Raji (cell line): ENCODE results near the gene LAMTOR4.

Source experiments
- POLR2A ChIP-seq: IDR thresholded peaks from 2 replicates; pipeline ENCODE4 v1.6.1; 2011; ENCODE audit warnings: low read depth, low read length, control low read depth; ENCODE audit not compliant: insufficient read depth

Gene LAMTOR4

GRCh38 chr7:100130608-100131453, 17.9 kb upstream of the LAMTOR4 start:
- 0 out of 2 replicates have a peak, but pooled peaks have one; percentile 17 for TF ChIP-seq POLR2A

DNA sequence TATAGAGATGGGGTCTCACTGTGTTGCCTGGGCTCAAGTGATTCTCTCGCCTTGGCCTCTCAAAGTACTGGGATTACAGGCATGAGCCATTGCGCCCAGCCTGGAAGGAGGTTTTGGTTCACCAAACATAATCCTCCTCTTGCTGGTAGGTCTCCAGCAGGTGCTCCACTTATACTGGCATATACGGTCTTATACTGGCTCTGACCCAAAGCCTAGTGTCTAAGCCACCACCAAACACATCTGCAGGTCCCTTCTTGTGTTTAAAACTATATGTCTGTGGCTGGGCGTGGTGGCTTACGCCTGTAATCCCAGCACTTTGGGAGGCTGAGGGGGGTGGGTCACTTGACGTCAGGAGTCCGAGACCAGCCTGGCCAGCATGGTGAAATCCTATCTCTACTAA, 16.6 kb upstream of the LAMTOR4 start:
- no peak for TF ChIP-seq POLR2A

DNA sequence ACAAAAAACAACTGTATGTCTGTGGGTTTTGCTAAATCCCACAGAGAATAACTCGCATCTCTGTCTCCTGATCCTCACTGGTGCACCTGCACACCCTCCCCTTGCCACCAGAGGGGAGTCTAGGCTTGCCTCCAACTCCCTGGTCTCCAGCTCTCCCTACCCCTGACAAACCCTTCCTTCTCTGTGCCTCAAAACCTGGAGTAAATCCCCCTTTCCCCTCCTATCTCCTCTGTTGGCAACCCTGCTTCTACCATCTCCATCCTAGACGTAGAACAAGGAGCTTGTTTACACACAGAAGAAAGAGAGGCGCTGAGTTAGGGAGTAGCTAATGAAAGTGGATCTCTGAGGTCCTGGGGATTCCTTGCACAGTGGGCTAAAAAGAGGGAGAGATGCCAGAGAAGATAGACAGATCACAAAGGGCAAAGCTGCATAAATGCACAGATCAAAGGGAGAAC, 16.0 kb upstream of the LAMTOR4 start:
- TF ChIP-seq POLR2A = no peak

DNA sequence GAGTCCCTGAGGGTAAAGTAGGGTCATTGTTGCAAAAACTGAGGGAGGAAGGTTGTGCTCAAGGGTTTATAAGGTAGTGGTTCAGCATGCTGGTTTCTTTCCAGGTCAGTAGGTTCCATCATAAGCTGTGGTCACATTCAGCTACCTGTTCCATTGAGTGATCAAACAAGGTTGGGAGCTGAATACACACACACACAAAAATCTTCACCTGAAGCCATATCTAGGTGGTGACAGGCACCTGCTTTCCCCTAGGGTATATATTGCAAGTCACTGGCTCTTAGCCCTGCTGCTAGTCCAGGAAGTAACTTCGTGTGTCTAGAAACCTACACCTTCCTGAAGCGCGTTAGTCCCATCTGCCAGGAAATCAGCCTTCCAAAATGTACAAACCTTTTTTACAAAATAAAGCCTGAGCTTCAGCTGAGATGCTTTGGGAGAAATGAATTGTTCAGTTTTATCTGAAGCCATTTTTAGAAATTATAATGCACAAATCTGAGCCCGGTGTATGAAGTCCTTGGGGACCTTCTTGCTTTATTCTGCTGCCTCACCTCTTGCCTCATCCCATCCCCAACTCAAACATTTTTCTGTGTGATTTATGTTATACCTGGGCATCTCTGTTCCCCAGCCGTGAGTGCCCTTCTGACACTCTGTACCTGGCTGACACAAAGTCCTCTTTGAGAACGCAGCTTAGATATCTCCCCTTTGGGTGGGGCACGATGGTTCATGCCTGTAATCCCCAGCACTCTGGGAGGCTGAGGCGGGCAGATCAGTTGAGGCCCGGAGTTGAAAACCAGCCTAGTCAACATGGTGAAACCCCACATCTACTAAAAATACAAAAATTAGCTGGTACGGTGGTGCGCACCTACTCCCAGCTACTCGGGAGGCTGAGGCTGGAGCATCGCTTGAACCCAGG, 10.6 kb upstream of the LAMTOR4 start:
- TF ChIP-seq POLR2A = no peak

DNA sequence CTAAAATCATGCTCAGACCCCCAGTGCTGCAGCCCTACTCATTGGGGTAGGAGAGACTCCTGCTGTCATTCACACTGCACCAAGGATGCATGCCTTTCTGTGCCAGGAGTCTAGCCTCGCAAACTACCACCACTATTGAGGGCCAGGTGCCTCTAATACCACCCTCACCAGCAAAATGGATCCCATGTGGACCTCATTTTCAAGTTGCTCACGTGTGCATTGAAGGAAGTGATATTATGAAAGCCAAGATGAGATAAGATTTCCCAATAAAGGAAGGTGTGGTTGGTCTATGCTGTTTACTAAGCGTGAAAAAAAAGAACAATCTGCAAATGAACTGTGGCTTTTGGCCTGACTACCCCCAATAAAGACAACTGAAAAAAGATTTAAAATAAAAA, 7.2 kb upstream of the LAMTOR4 start:
- no peak for TF ChIP-seq POLR2A

DNA sequence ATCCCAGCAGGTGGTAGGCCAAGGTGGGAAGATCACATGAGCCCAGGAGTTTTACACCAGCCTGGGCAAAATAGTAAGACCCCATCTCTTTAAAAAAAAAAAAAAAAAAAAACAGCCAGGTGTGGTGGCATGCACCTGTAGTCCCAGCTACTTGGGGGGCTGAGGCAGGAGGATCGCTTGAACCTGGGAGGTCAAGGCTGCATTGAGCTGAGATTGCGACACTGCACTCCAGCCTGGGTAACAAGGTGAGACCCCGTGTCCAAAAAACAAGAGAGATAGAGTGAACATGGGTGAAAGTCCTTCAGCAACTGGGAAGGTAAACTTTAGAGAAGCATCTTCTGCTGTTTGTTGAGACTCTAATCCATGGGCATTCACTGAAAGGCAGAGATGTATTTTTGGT, 6.3 kb upstream of the LAMTOR4 start:
- TF ChIP-seq POLR2A = no peak

DNA sequence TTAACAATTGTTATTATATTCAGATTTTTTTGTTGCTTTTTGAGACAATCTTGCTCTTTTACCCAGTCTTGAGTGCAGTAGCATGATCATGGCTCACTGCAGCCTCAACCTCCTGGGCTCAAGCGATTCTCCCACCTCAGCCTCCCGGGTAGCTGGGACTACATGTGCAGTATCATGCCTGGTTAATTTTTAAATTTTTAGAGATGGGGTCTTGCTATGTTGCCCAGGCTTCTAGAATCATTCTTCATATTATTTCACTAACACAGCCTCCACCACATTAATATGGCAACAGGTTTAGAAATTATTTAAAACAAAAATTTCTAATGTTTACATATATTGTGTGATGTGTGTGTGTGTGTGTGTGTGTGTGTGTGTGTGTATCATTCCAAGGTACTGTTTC, 1.4 kb upstream of the LAMTOR4 start:
- no peak for TF ChIP-seq POLR2A

DNA sequence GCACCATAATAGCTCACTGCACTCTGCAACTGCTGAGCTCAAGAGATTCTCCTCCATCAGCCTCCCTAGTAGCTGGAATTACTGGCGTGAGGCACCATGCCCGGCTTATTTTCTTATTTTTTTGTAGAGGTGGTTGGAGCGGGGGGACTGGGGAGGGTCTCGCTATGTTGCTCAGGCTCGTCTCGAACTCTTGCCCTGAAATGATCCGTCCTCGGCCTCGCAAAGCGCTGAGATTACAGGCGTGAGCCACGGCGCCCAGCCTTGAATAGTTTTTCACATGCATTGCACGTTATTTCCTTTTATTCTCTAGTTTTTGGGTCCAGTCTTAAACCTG, 526 bp upstream of the LAMTOR4 start:
- no peak for TF ChIP-seq POLR2A

DNA sequence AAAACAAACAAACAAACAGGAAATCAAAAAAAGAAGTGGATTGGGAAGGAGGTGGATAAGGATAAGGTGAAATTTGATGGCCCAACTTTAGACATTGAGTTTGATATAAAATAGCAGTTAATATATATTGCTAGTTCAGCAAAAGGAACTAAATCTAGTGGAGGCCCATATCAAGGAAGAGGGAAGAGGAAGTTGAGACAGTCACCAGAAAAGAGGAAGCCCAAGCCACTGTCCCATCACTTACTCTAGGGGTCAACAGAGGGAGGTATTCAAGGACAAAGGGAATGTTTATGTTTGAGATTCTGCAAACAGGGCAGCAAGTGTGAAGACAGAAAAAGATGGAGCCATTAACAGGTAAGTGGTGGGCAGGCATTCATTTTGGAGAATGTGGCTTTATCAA, 3.7 kb downstream of the LAMTOR4 start:
- TF ChIP-seq POLR2A = no peak

DNA sequence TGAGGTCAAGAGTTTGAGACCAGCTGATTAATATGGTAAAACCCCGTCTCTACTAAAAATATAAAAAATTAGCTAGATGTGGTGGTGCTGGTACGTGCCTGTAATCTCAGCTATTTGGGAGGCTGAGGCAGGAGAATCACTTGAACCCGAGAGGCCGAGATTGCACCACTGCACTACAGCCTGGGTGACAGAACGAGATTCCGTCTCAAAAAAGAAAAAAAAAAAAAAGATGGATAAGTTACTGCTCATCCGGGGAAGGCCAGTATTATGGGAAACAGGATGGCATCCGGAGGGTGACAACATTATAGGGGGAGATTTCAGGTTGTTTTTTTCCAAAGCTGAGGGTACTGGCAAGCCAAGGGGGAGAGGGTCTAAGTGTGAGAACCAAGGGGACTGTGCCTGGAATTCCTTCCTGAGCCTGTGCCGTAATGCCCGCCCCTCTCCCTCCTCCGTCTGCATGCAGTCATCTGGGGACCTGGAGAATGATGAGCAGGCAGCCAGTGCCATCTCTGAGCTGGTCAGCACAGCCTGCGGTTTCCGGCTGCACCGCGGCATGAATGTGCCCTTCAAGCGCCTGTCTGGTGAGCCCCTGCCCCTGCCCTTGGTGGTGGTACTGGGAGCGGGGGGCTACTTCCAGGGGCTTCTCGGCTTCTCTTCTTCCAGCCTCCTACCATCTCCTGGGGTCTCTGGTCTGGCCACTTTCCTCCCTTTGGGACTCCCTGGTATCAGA, 4.4 kb downstream of the LAMTOR4 start:
- TF ChIP-seq POLR2A = no peak

DNA sequence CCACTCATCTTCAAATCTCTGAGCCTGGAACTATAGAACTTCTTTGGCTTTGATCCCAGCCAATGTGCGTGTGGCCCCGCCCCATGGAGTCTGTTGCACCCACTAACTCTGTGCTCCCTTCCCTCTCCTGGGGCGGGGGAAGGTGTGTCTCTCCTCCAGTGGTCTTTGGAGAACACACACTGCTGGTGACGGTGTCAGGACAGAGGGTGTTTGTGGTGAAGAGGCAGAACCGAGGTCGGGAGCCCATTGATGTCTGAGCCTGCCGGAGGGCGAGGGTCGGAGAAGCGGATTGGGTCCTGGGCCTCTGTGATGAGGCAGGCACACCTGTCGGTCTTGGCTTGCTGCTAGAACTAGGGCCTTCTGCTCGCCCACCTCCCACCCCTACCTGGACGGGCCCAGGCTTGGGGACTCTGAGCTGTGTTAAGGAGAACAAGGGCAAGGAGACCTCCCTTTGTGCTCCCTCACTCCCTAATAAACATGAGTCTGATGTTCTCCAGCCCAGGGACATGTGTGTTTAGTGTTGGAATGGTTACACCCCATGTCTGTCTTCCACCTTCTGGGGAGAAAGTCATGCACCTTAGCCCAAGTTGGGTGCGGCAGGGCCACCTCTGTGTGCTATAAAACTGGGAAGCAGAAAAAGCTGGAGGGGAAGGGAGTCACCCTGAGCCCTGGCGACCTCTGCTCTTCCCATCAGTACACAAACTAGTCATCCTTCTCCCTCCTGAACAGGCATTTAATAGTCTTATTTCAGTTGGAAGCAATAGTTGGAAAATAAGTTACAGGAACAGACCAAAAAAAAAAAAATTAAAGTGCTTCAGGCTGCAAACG, 5.2 kb downstream of the LAMTOR4 start:
- TF ChIP-seq POLR2A = no peak; the same call in 1 of the 2 replicates

- TF ChIP-seq POLR2A = no peak
Observed at GRCh38 chr7:100154651-100155491, 6.2 kb downstream of the LAMTOR4 start.

- 0 out of 2 replicates have a peak, but pooled peaks have one; percentile 4 for TF ChIP-seq POLR2A
Observed at GRCh38 chr7:100155553-100156317, 7.0 kb downstream of the LAMTOR4 start.
